ENCODE measurements around the gene SPN. TPM values are rescaled to one million over a fixed set of nuclear protein-coding genes. Genes with fewer than 3 reads are reported as not detected.
A peak's percentile ranks its signal among the peaks of the same experiment; 100 is the strongest.
"Not testable (repeated sequence)": the region's sequence is repeated elsewhere in the genome, so short reads cannot be mapped to it uniquely, and the experiment has no call there.

Gene SPN
- total RNA-seq (1 to 10 TPM in 6 of 9 donors, under 1 TPM in 3; 0.24 to 2.6 (median 1.2) TPM), polyA plus RNA-seq (1 to 10 TPM in 1 of 3 donors, under 1 TPM in 2; 0.54 to 3.1 (median 0.64) TPM)
- long read RNA-seq, donor 1: 0 reads
- long read RNA-seq, donor 2: 0 reads
- long read RNA-seq, donor 3: 0 reads
- long read RNA-seq, donor 4: 0 reads
- long read RNA-seq, donor 5, partial matches to known transcripts: 0 of 1 reads
- long read RNA-seq, donor 5, other reads (novel, unspliced or antisense): 0 of 1 reads
- long read RNA-seq, donor 6: 0 reads
- long read RNA-seq, donor 7: 0 reads
- long read RNA-seq, donor 8, partial matches to known transcripts: 0 of 1 reads
- long read RNA-seq, donor 8, other reads (novel, unspliced or antisense): 0 of 1 reads
- long read RNA-seq, donor 9: 0 reads
- long read RNA-seq, donor 10, partial matches to known transcripts: 0 of 1 reads
- long read RNA-seq, donor 10, other reads (novel, unspliced or antisense): 0 of 1 reads

GRCh38 chr16:29663016-29663806 is at the start of gene SPN:
Gene SPN, plus strand, starts transcription at chr16:29663247. Its CDS starts 482 bp downstream, at chr16:29663729.
- Histone ChIP-seq H3K36me3 (replicated peaks in 1 of 2) (no peaks in the 10 kb centered on the region), H3K4me3 (no peak within 1 kb of the TSS), H3K27ac (no peak within 1 kb of the TSS), H3K27me3 (peaks cover 5% of the 10 kb centered on the region), H3K9me3 (replicated peaks in 1 of 3) (no peaks in the 10 kb centered on the region), H3K4me1 (replicated peaks in 1 of 2) (no peaks in the 10 kb centered on the region)
- TF ChIP-seq CTCF (IDR thresholded peaks at IDR 0.05): no peak
- TF ChIP-seq POLR2A (IDR thresholded peaks at IDR 0.05): no peak
- no peak for DNase-seq
- intact Hi-C loops (cut with DNase I): no loop called here
- WGBS, 4 donors: 69 to 95% (median 75%) methylated on average over 8 to 18 of the region's 18 CpGs

DNA sequence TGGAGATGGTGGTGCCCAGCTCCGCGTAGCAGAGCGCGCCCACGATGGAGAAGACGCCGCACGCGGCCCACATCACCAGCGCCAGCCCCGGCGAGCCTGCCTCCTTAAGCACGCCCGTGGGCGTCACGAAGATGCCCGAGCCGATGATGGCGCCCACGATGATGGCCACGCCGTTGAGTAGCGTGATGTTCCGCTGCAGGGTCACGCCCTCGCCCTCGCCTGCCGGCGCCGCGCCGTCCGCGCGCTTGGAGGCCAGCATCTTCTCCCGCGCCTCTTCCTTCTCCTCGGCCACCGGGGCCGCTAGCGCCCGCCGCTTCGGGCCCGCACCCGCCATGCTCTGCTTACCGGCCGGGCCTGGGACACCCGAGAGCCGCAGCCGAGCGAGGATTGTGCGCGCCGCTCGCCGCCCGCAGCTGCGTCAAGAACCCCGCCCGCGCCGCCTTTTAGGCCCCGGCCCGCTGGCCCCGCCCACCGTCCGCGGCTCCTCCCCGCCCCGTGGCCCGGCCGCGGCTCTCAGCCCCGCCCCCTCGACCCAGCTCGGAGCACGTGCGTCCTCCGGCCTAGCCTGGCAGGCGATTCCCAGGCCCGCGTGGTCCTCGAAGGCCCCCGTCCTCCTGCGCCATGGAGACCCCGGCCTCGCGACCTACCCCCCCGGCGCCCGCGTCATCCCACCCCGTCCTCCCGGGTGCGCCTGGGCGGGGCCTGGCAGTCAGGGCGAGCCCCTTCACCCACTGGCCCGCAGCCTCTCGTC is 49.6 kb upstream of the SPN start:
- H3K4me1 ChIP-seq (replicated peaks in 1 of 2); intact Hi-C loops (cut with DNase I); H3K27me3 ChIP-seq; H3K9me3 ChIP-seq (replicated peaks in 1 of 3); H3K36me3 ChIP-seq (replicated peaks in 1 of 2): not testable (repeated sequence)
- DNase-seq: peak; percentile 78 to 88 (median 82)
- WGBS, 4 donors: 0 to 5% (median 5%) methylated on average over 11 to 98 of the region's 100 CpGs; no CpG with 5 or more reads in 1 of the 4 donors
- H3K4me3 ChIP-seq: peak overlapping the region in 3 of 4 donors; percentile 25 to 66 (median 57)
- H3K27ac ChIP-seq: peak overlapping the region in 2 of 5 donors; percentile 56 to 80
- TF ChIP-seq POLR2A (IDR thresholded peaks at IDR 0.05): peak; percentile 56 to 78

GRCh38 chr16:29614691-29615314 is 48.2 kb upstream of the SPN start:
- DNase-seq: peak in 1 of 7 donors; percentile 31
- H3K36me3 ChIP-seq (replicated peaks in 1 of 2); H3K27ac ChIP-seq; H3K27me3 ChIP-seq; H3K9me3 ChIP-seq (replicated peaks in 1 of 3); intact Hi-C loops (cut with DNase I); H3K4me3 ChIP-seq; H3K4me1 ChIP-seq (replicated peaks in 1 of 2): not testable (repeated sequence)
- WGBS, 4 donors: 42 to 81% (median 66%) methylated on average over 3 to 18 of the region's 22 CpGs

DNA sequence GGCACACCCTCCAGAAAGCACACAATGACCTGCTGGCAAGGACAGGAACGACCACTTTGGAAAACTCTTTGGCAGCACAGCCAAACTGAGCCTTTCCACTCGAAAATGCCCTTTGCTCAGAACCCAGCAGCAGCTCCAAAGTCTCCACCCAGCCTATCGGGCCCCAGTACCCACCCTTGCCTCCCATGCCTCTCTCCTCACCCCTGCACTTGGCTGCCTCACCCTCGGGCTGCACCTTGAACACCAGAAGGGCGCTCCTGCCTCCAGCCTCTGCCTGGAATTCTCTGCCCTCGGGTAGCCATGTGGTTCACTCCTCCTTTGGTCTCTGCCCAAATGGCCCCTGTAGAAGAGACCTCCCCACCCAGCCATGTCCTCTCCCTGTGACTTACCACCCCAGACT is 46.9 kb upstream of the SPN start:
- H3K27me3 ChIP-seq; H3K36me3 ChIP-seq (replicated peaks in 1 of 2); H3K27ac ChIP-seq; H3K4me3 ChIP-seq; H3K4me1 ChIP-seq (replicated peaks in 1 of 2); H3K9me3 ChIP-seq (replicated peaks in 1 of 3); intact Hi-C loops (cut with DNase I); DNase-seq: not testable (repeated sequence)
- WGBS, 4 donors: 81 to 95% (median 86%) methylated on average over 3 to 5 of the region's 6 CpGs; no CpG with 5 or more reads in 1 of the 4 donors

- H3K36me3 ChIP-seq (replicated peaks in 1 of 2); H3K4me1 ChIP-seq (replicated peaks in 1 of 2); intact Hi-C loops (cut with DNase I); H3K27ac ChIP-seq; H3K4me3 ChIP-seq; H3K27me3 ChIP-seq; H3K9me3 ChIP-seq (replicated peaks in 1 of 3); DNase-seq: not testable (repeated sequence)
- TF ChIP-seq CTCF (IDR thresholded peaks at IDR 0.05): peak in 1 of 6 experiments; percentile 8
- 50 to 86% (median 80%) methylated on average over 1 to 5 of the region's 6 CpGs for WGBS, 4 donors
These were observed 42.5 kb upstream of the SPN start for GRCh38 chr16:29620591-29620990.

DNA sequence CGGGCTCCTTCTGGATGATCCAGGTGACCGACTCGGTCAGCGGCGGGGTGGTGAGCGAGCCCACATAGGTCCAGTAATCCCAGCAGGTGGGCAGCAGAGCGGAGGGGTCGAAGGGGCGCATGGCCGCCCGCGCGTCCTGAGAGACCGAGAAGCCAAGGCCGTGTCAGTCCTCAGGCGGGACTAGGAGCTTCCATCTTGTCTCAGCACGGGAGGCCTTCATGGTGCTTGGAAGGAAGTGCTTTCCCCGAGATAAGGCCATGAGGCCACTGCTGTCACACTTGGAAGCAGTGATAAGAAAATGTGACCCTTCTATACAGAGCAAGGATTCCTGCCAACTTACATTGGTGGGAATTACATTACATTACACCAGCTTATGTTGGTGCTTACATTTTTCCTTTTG is 40.3 kb upstream of the SPN start:
- H3K27me3 ChIP-seq; H3K27ac ChIP-seq; H3K4me1 ChIP-seq (replicated peaks in 1 of 2); intact Hi-C loops (cut with DNase I); H3K36me3 ChIP-seq (replicated peaks in 1 of 2); H3K9me3 ChIP-seq (replicated peaks in 1 of 3); DNase-seq; H3K4me3 ChIP-seq: not testable (repeated sequence)
- WGBS, 4 donors: 84 to 87% (median 86%) methylated on average over 10 to 12 of the region's 18 CpGs; no CpG with 5 or more reads in 1 of the 4 donors

DNA sequence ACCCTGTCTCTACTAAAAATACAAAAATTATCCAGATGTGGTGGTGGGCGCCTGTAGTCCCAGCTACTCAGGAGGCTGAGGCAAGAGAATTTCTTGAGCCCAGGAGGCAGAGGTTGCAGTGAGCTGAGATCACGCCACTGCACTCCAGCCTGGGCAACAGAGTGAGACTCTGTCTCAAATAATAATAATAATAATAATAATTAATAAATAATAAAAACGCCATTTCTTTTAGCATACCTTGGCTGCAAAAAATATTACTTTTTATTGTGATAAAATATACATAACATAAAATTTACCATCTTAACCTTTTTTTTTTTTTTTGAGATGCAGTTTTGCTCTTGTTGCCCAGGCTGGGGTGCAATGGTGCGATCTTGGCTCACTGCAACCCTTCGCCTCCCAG is 39.8 kb upstream of the SPN start:
- DNase-seq: not testable (repeated sequence)
- 88 to 97% (median 91%) methylated on average over 4 to 5 of the region's 5 CpGs for WGBS, 4 donors

DNA sequence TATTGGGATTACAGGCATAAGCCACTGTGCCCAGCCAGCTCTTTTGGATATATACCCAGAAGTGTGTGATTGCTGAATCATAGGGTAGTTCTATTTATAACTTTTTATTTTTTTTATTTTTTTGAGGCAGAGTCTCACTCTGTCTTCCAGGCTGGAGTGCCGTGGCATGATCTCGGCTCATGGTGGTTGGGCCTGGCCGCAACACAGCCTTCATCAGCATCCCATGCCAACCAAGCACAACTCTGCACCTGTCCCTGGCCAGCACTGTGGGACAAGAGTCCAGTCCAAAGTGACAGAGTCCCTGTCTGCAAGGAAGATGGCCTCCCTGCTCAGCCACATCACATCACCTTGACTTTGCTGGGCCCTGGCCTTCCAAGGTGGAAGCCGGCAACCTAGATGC is 37.9 kb upstream of the SPN start:
- H3K9me3 ChIP-seq (replicated peaks in 1 of 3); H3K4me1 ChIP-seq (replicated peaks in 1 of 2); H3K36me3 ChIP-seq (replicated peaks in 1 of 2); DNase-seq; H3K4me3 ChIP-seq; H3K27me3 ChIP-seq; intact Hi-C loops (cut with DNase I); H3K27ac ChIP-seq: not testable (repeated sequence)
- 29 to 71% (median 32%) methylated on average over 1 to 4 of the region's 4 CpGs for WGBS, 4 donors

More for the DNA sequence above, 39.8 kb upstream of the SPN start:
- H3K27ac ChIP-seq; H3K9me3 ChIP-seq (replicated peaks in 1 of 3); H3K27me3 ChIP-seq; H3K4me1 ChIP-seq (replicated peaks in 1 of 2); H3K36me3 ChIP-seq (replicated peaks in 1 of 2); H3K4me3 ChIP-seq; intact Hi-C loops (cut with DNase I): not testable (repeated sequence)

All from adrenal gland (tissue), 19 donors.